Fibroblast of skin of right quadriceps (primary cell): ENCODE data around the gene MPPED1.

Source experiments
- DNase-seq: peaks from one replicate; pipeline ENCODE4 v3.0.0-alpha.2; 2013

Gene MPPED1

DNA sequence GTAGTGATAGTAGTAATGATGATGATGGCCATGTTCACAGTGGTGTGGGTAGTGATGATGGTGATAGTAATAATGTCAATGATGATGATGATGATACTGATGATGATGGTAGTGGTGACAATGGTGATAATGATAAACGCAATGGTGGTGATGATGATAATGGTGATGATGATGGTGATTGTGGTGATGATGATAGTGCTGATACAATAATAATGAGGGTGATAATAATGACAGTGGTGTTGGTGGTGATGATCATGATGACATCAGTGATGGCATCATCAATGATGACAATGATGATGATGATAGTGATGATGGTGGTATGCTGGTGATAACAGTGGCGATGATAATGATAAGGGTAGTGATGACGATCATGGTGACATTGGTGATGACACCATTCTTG, 92.3 kb downstream of the MPPED1 start:
- DNase-seq: no peak

DNA sequence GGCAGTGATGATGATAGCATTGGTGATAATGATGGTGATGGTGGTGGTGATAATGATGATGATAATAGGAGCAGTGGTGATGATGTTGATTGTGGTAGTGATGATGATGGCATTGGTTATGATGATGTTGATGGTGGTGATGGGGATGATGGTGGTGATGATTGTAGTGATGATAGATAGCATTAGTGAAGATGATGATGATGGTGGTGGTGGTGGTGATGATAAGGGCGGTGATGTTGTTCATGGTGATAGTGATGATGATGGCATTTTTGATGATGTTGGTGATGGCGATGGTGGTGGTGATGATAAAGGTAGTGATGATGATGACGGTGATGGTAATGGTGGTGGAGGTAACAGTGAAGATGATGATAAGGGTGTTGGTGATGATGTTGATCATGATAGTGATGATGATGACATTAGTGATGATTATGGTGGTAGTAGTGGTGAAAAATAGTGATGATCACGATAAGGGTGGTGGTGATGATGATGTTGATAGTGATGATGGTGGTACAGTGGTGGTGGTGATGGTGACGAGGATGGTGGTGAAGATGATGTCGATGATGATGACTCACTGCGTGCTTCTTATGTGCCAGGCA, 93.0 kb downstream of the MPPED1 start:
- no peak for DNase-seq

DNA sequence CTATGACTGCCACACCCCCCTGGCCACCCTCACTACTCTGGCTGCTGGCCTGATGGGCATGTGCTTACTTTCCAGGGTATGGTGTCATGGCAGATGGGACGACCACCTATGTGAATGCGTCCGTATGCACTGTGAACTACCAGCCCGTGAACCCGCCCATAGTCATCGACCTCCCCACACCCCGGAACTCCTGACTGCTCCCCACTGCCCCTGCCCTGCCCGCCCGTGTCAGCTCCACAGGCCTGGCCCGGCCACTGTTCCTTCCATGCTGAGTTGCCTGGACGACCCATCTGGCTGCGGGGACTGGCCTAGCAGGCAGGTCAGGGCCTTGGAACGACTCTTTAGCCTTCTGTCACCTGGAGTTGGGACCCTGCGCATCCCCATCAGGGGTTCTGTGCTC, 93.6 kb downstream of the MPPED1 start:
- DNase-seq: no peak

DNA sequence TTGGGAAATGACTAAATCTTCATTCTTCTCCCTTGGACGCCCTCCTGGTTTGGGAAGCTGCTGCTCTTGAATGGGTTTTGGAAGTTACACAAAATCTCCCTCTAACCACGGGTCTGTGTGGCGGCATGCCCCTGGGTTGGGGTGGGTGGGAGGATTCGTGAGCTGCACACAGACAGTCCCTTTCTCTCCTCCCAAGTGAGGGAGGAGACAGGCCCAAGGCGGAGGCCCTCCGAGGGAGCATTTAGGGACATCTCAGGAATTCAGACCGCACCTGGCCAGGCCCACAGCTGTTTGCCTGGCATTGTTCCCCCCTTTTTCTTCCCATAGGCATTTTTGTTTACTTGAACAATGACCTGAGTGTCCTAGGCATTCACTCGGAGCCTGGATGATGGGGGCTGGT, 94.1 kb downstream of the MPPED1 start:
- no peak for DNase-seq

DNA sequence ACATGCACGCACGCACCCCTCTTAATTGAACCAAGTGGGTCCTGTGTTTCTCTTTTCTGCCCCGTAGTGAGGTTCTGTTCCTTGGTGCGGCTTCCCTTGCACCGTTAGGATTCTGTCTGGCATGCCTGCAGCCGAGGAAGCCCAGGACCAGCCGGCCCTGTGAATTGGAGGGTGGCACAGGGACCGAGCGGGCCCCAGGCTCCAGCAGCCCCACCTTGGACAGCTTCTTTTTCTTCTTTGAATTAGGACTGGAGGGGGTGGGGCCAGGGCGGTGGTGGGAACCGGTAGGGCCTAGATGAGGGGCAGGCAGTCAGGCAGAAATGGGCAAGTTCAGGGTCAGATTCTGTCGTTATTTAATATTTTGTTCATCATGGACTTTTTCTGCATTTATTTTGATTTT, 94.7 kb downstream of the MPPED1 start:
- DNase-seq: no peak

DNA sequence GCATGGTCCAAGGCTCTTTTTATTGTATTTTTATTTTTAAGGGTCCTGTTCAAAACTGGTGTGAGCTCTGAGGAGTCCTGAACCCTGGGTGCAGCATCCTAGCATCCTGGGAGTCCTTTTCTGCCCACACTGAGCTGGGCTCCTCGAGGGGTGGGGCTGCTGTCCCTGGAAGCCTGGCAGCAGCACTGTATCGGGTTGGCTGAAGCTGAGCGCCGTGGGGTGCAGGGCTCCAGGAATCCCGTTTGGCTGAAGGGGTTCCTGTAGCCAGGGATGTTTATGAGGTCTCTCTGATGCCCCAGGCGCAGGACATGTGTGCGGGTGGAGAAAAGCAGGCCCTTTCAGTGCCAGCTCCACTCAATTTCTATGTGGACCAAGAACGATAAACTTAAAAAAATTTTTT, 95.4 kb downstream of the MPPED1 start:
- DNase-seq: no peak

DNA sequence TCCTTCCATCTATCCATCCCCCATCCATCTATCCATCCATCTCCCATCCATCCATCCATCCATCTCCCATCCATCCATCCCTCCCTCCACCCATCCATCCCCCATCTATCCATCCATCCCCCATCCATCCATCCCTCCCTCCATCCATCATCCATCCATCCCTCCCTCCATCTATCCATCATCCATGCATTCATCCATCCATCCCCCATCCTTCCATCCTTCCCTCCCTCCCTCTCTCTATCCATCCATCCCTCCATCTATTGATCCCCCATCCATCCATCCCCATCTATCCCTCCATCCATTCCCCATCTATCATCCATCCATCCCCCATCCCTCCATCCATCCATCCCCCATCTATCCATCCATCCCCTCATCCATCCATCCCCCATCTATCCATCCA, 96.7 kb downstream of the MPPED1 start:
- no peak for DNase-seq

DNA sequence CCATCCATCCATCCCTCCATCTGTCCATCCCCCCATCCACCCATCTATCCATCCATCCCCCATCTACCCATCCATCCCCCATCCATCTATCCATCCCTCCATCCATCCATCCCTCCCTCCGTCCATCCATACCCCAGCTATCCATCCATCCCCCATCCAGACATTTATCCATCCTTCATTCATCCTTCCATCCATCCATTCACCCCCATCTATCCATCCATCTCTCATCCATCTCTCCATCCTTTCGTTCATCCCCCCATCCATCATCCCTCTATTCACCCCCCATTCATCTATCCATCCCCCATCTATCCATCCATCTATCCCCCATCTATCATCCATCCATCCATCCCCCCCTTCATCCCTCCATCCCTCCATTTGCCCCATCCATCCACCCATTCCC, 97.5 kb downstream of the MPPED1 start:
- DNase-seq: no peak

DNA sequence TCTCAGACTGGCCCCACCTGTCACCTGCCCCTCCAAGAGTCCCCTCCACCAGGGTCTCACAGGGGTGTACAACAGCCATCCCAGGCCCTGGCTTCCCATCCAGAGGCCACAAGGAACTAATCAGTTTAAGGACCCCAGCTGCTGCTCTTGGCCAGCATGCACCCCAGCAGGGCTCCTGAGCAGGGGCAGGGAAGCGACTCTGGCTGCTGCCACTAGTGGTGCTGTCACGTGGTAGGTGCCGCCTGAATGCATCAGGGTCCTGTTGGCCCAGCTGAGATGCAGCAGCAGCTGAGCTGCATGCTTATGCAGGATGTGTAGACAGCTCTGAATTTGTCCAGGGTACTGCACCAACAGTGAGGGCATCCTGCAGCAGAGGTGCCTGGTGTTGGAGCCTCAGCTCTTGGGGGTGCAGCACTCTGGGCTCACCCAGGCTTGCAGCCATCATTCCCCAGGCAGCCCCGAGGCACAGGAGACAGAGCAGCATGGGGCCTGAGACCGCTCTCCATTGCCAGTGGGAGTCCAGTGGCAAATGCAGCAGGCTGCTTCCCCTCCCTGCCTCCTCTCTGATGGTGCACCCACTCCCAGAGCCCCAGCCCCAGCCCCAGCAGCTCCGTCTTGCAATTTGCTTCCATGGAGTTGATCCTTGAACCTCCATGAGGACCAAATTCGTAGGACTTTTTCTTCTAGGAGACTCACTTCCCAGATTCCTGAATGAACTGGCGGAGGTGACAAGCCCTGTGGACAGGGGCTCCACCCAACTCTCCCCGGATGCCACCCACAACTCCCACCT, 98.7 kb downstream of the MPPED1 start:
- DNase-seq: no peak

DNA sequence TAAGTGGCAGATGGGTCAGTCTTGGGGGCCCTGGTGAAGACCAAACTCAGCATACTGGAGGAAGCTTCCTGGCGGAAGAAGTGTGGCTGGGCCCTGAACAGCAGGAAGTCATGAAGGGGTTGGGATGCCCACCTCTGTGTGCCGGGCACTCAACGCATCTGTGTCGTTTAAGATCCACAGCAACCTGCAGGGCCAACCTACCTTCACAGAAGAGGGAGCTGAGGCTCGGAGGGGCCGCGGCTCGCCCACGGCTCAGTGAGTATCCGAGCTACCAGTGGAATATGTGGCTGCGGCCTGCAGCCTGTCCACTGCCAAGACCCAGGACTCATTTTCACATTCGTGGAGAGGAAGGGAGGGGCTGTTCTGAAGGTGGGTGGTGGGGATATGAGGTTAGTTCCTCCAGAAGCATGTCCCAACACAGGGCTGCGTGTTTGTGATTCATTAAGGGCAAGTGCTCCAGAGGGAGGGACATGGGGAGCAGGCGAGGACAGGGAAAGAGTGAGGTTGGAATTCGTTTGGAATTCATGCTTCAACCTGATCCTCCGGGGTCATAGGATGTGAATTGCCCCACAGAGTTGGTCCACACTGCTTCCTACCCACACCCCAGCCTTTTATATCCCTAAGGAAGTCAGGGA, 99.6 kb downstream of the MPPED1 start:
- no peak for DNase-seq

DNA sequence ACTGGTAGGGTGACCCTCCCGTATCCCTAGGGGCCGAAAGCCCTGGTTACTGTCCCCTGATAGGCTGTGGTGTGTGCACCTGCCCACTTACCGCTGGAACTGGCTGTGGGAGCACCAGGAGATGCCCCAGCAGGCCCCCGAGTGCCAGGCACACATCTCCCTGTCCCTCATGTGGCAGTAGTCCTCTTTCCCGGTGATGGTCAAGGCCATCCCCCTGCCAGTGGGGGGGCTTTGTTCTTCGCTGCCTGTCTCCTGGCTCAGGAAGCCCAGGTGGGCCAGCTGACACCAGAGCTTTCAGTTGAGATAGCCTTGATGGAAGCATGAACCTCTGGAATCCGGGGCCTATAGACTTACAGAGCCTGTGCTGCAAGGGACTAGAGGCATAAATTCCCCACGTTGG, 100.5 kb downstream of the MPPED1 start:
- no peak for DNase-seq

DNA sequence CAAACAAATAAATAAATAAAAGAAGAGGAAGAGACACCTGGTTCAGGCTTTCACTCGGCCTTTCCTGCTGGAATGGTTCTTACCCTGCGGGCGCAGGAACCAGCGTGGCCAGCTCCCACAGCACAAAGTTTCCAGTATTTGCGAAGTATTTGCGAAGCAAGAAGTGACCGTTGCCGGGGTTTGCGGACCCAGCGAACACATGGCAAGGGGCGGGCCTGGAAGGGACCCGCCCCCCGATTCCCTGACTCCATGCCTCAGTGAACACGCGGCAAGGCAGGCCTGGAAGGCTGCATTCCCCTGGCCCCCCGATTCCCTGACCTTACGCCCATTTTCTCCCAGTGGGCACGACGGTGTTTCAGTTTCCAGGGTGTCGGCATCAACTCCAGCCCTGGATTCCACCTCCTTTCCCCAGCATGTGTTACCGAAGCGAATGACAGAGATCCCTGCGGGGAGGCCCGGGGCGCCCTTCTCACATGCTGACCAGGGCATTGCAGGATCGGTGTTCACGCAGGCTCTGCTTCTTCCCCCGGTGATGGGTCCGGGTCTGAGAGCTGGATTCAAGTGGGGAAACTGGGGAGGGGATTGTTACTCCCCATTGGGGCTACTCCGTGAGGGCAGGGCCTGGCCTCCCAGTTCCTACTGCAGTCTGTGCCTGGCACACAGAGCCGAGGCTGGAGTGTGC, 102.8 kb downstream of the MPPED1 start:
- no peak for DNase-seq

DNA sequence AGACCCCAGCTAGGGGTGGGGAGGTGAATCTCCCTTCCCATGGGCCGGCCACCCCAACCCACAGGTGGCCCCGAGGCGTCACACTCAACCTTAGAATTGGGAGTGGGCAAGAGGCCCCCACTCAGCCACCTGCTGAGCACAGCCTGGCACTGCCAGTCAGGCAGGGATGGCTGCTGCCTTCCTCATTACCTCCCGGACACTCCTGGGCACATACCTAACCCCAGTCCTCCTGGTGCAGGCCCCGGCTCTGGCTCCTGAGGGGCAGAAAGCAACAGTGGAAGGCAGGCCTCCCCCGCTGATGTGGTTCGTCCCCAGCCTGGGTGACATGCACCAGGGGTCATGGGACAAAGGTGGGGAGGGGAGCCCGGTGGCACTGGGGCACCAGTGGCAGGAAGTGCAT, 103.6 kb downstream of the MPPED1 start:
- DNase-seq: no peak

DNA sequence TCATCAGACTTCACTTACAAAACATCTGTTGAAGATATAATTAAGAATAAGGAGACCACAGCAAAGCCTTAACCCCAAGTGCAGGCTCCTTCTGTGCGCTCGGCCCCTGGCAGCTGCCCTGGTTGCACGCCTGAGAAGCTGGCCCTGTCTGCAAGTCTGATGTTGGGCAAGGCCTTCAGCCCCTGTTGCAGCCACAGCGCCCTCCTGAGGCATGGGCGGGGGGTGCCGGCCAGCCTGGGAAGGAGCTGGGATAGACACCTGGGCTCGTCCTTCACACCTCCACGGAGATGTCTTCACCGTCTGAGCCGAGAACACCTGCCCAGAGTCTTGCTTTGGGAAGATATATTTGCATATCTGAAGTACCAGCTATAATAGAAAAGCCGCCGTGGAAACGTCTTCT, 104.1 kb downstream of the MPPED1 start:
- no peak for DNase-seq

DNA sequence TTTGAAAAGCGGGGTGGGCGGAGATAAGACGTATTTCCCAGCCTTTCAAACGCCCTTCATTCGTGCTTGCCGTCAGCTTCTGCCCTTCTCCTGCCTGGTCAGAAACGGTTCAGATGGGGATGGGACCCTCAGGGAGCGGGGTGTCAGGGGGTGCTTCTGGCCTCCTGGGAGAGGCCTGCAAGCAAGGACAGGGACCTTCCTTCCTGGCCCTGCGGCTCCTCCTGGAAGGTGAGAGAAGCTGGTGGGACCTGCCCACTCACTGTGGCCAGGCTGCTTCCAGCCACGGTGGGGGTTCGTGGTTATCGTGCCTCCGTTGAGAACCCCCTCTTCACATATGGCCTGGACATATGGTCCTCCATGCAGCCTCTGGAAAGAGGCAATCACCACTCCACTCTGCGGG, 104.6 kb downstream of the MPPED1 start:
- DNase-seq: no peak

DNA sequence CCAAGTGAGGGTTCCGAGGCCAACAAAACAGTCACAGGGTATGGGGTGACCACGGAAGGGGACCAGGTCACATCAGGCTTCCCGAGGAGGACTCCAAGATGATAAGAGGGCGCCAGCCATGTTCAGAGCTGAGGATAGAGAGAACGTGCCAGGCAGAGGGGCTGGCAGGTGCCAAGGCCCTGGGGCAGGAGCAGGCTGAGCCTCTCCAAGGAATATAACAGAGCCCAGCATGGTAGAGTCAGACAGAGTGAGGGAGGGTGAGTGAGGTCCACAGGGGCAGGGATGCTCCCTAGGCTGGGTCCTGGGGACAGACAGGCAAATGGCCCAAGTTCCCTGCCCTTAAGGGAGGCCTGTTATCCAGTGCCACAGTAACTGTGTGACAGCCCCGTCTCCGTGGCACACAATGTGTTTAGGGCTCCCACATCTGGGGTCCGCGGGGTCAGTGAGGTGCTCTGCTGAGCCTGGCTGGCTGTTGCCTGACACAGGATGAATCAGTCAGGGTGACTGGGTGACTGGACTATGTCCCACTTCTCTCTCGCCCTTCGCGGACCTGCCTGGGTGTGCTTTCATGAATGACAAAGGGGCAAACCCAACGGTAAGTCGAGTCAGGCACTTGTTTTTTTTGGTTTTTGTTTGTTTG, 105.3 kb downstream of the MPPED1 start:
- DNase-seq: no peak

DNA sequence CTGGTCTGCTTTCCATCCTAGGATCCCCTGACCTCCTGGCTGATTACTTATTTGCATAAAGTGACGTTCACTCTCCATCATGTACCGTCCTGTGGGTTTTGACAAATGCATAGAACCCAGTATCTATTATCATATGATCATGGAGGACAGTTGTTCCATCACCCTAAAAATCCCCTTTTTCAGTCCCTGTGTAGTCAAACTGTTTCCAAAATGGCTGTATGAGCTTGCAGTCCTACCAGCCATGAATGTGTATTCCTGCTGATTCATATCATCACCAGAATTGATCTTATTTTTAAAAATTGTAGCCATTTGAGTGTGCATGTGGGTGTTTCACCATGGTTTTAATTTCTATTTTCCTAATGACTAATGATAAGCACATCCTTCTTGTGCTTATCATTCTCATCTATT, 108.8 kb downstream of the MPPED1 start:
- no peak for DNase-seq

DNA sequence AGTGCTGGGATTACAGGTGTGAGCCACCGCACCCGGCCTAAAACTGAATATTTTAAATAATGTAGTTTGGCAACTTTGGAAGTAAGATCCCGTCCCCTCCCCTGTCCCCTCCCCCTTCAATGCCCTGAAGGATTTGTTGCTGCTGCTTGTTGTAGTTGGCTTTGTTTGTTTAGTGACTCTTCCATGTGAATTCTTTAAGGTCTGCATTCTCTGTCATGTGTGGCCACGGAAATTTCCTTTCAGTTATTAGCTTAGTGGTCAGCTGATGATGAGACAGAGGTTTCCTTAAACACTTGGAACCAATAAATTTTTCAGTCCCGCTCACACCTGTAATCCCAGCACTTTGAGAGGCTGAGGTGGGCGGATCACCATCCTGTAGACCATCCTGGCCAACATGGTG, 109.9 kb downstream of the MPPED1 start:
- DNase-seq: no peak

DNA sequence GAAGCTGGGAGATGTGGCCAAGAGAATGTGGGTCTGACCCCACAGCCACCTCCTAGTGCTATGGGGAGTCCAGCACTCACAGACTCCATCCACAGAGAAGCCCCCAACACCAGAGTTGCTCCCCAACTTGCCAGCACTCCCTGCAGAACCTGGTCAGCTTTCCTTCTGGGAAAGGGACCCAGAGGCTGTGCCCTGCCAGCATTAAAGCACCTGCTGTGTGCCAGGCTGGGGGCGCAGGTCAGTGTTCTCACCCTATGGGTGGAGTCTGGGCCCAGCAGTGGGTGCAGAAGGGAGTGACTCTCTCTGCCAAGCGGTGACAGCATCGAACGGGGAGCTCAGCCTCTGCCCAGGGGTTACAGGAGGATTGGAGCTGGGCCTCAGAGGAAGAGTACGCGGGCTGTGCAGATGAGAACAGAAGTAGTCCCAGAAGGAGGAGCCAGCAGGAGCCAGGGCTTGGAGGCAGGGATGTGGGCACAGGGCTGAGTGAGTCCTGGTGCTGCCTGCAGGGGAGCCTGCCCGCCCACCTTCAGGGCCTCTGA, 114.4 kb downstream of the MPPED1 start:
- DNase-seq: no peak

DNA sequence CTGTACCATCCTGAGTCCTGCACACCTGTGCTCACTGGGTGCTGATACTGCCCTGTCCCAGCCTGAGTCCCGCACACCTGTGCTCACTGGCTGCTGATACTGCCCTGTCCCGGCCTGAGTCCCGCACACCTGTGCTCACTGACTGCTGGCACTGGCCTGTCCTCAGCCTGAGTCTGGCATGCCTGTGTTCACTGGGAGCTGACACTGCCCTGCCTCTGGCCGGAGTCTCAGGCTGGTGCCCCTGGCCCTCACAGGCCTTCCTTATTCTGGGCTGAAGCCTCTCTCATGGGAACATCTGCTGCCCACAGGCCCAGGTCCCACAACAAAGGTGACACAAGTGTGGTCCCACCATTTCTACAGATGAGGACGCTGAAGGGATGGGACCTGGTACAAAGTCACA, 115.1 kb downstream of the MPPED1 start:
- no peak for DNase-seq

DNA sequence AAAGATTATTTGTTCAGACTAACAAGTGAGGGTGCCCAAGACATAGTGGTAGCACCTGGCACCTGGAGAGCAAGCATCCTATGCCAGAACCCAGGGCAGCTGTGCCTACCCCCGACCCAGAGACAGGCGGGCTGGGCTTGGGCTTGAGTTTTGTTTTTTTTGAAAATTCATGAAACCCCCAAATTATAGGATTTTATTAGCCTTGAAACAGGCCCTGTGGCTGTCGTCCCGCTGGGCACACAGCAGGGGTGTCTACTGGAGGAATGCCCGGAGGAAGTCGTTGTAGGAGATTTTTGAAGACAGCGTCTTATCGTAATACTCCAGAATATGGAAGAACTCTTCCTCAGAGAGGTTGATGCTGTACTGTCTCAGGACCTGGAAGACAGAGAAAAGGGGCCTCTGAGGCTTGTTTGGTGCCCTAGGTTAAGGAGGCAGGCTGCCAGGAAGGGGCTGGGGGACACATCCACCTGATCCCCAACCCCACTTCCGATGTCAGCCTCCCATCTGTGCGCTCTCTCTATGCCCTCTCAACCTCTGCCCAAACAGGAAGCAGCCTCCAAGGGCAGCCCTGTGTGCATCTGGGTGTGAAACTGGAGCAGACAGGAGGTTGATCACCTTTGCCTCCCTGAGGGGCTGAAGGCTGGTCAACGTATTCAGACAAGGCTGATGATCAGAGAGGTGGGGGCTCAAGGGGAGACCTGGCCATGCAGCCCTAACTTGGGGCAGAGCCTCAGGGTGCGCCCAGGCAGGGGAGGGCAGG, 117.0 kb downstream of the MPPED1 start:
- DNase-seq: no peak

DNA sequence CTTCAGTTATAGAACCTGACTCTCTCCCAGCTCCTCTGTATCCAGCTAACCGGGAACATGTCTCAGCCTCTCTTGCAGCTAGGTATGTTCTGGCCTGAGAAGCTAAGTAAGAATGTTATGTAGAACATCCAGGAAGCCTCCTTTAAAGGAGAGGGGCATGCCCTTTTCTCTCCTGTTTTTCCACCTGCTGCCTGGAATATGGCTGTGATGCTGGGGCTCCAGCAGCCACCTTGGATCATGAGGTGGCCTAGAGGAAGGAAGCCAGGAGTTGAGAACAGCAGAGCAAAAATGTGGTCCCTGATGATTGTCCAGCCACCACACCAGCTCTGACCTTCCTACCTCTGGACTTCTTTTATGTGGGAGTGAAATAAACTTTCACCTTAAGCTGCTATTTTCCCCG, 117.6 kb downstream of the MPPED1 start:
- DNase-seq: no peak
